Heart left ventricle (tissue), 13 donors: ENCODE measurements around the gene KRT74.

Experiments used
- POLR2A ChIP-seq, 2 donors: fragments of 450-650 bp; IDR thresholded peaks; one replicate each; pipeline ENCODE4 v1.6.1; 2017; ENCODE audit warnings: antibody characterized with exemption in 2 of 2, mild to moderate bottlenecking in 2 of 2, moderate library complexity in 2 of 2
- TF ChIP-seq, protein P1 (sequence below), 12 donors: fragments of 200-600 bp; sonication (generic) in 4 of 12; IDR thresholded peaks; one replicate each; pipeline versions ENCODE4 v1.5.0 to v1.8.0; 2018 to 2022; ENCODE audit warnings: antibody characterized with exemption in 12 of 12, mild to moderate bottlenecking in 5 of 12
- donor health status: ischemic (EF 13 %, LVEDD 7.1; RV severe dilation, severe dysfunction).
- donor health status: DM: no; HTN: yes; CAD: no.
- donor health status: DM: no; HTN: no; CAD: no.
- donor health status: ischemic (EF 25% LVEDD 6.9; RV normal size, moderate dysfunction).
- donor health status: ischemic (EF 25% LVEDD 5.7; RV mildly dilated, moderate dysfunction).
- donor health status: ischemic (EF 35%, LVEDD 5.7; RV mildly dilated, moderate dysfunction).
- donor health status: nonischemic (EF 11% LVEDD 7.7; RV severe dilation, severe dysfunction).
- donor health status: DM: yes; HTN: yes; CAD: no.
- donor health status: PGD.
- donor health status: ischemic (EF 29% LVEDD 5.4; RV normal size, mild dysfunction).
- donor health status: nonischemic (EF 23%, LVEDD 6.1; RV moderate dilation, normal function).

DNA sequence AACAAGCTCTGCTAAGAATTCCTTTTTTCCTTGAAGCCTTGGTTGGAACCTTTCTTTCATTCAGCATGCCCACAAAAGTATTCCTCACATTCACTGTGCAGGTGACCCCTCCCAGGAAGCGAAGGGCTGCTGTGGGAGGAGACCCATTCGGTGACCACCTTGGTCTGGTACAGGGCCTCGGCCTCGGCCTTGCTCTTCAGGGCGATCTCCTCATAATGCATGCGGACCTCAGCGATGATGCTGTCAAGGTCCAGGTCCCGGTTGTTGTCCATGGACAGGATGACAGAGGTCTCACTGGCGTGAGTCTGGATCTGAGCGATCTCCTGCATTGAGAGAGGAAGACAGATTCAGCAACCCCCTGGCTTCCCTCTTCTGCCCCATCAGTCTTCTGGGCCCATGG, 3.1 kb downstream of the KRT74 start:
- TF ChIP-seq, protein P1, sequence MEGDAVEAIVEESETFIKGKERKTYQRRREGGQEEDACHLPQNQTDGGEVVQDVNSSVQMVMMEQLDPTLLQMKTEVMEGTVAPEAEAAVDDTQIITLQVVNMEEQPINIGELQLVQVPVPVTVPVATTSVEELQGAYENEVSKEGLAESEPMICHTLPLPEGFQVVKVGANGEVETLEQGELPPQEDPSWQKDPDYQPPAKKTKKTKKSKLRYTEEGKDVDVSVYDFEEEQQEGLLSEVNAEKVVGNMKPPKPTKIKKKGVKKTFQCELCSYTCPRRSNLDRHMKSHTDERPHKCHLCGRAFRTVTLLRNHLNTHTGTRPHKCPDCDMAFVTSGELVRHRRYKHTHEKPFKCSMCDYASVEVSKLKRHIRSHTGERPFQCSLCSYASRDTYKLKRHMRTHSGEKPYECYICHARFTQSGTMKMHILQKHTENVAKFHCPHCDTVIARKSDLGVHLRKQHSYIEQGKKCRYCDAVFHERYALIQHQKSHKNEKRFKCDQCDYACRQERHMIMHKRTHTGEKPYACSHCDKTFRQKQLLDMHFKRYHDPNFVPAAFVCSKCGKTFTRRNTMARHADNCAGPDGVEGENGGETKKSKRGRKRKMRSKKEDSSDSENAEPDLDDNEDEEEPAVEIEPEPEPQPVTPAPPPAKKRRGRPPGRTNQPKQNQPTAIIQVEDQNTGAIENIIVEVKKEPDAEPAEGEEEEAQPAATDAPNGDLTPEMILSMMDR (IDR thresholded peaks at IDR 0.05): no peak
- no peak for TF ChIP-seq POLR2A (IDR thresholded peaks at IDR 0.05)
